Sigmoid colon (tissue), 7 donors: ENCODE measurements around the gene DEPDC7. TPM values are rescaled to one million over a fixed set of nuclear protein-coding genes. Genes with fewer than 3 reads are reported as not detected.
A peak's percentile ranks its signal among the peaks of the same experiment; 100 is the strongest.

Experiments used
- DNase-seq: peaks from one replicate; pipeline ENCODE4 v3.0.0-alpha.2; 2019
- H3K27ac ChIP-seq, 4 donors: fragments of 200-600 bp; sonication (generic); one replicate each; pipeline ENCODE4 v1.5.1; 2016 to 2019; ENCODE audit warnings: mild to moderate bottlenecking in 1 of 4
- H3K27me3 ChIP-seq, 3 donors: fragments of 200-600 bp; sonication (generic); one replicate each; pipeline ENCODE4 v1.5.1; 2019; ENCODE audit warnings: mild to moderate bottlenecking in 1 of 3
- H3K36me3 ChIP-seq, 4 donors: fragments of 200-600 bp; sonication (generic); one replicate each; pipeline ENCODE4 v1.5.1; 2016 to 2019
- H3K4me1 ChIP-seq, 4 donors: fragments of 200-600 bp; sonication (generic); one replicate each; pipeline ENCODE4 v1.5.1; 2017 to 2019
- H3K4me3 ChIP-seq, 4 donors: fragments of 200-600 bp; sonication (generic); one replicate each; pipeline ENCODE4 v1.5.1; 2017 to 2019; ENCODE audit warnings: mild to moderate bottlenecking in 2 of 4, moderate library complexity in 1 of 4
- H3K9me3 ChIP-seq, 4 donors: fragments of 200-600 bp in 3 of 4; sonication (generic) in 3 of 4; one replicate each; pipeline versions ENCODE4 v1.5.1 to v1.6.1; 2013 to 2019
- EP300 ChIP-seq, 4 donors: sonication (generic); formaldehyde crosslinking; IDR thresholded peaks; one replicate each; pipeline ENCODE4 v1.6.1; 2017; ENCODE audit warnings: antibody characterized with exemption in 4 of 4
- POLR2A ChIP-seq, 2 donors: fragments of 450-650 bp; IDR thresholded peaks; one replicate each; pipeline ENCODE4 v1.6.1; 2016; ENCODE audit warnings: antibody characterized with exemption in 2 of 2, mild to moderate bottlenecking in 2 of 2, moderate library complexity in 2 of 2
- POLR2AphosphoS5 ChIP-seq, 4 donors: sonication (generic); formaldehyde crosslinking; IDR thresholded peaks; one replicate each; pipeline ENCODE4 v1.6.1; 2017; ENCODE audit warnings: antibody characterized with exemption in 4 of 4
- WGBS, 2 donors: extraction: QIAGEN DNeasy Blood & Tissue Kit; methylation state at CpG; one replicate each; pipeline ENCODE4 v1.1.7; 2013; 5-methylcytosine and 5-hydroxymethylcytosine counted together
- intact Hi-C: fragments of 100-400 bp; cut with DNase I; formaldehyde crosslinking; loops from one replicate; pipeline ENCODE4 v1.15.1; 2023
- polyA plus RNA-seq, 3 donors: library from polyadenylated mRNA; stranded (reverse); fragments of 200-250 nt; gene quantifications; one replicate each; pipeline ENCODE4 v1.2.3, GENCODE V29; 2013
- total RNA-seq, 4 donors: library from RNA; depleted of rRNA; stranded (reverse); fragments of >200 nt; gene quantifications; one replicate each; pipeline ENCODE4 v1.1.0, GENCODE V29; 2016
- TF ChIP-seq, protein P1 (sequence below), 4 experiments: fragments of 450-650 bp in 3 of 4; fragments of 200-600 bp in 1 of 4; IDR thresholded peaks; one replicate each; pipeline ENCODE4 v1.5.1; 2016 to 2019; ENCODE audit warnings: antibody characterized with exemption in 4 of 4, mild to moderate bottlenecking in 3 of 4, moderate library complexity in 2 of 4
- donor health status: healthy with polysubstance abuse.
- donor health status: Bipolar disorder and iron deficiency.
- donor health status: healthy.

Gene DEPDC7
- total and polyA plus RNA-seq, 7 donors: 2.0 to 7.5 (median 3.8) TPM

DNA sequence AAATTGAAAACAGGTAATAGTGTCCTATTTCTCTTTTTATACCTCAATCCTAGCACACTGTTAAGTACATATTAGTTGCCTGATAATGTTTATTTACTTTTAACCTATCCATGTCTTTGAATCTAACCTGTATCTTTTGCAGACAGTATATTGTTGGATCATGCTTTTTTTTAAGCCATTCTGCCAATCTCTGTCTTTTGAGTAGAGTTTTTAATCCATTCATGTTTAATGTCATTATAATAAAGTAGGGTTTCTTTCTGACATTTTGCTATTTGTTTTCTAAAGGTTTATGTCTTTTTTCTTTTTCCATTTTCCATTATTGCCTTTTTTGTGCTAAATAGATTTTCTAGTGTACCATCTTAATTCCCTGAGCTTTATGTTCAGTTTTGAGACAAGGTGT lies 23.8 kb upstream of the DEPDC7 start:
- no peaks in the 10 kb centered on the region for H3K36me3 ChIP-seq
- no peaks in the 10 kb centered on the region for H3K27me3 ChIP-seq
- no peak for TF ChIP-seq EP300 (IDR thresholded peaks at IDR 0.05)
- no peak for TF ChIP-seq POLR2A (IDR thresholded peaks at IDR 0.05)
- TF ChIP-seq POLR2AphosphoS5 (IDR thresholded peaks at IDR 0.05): no peak
- TF ChIP-seq, protein P1, sequence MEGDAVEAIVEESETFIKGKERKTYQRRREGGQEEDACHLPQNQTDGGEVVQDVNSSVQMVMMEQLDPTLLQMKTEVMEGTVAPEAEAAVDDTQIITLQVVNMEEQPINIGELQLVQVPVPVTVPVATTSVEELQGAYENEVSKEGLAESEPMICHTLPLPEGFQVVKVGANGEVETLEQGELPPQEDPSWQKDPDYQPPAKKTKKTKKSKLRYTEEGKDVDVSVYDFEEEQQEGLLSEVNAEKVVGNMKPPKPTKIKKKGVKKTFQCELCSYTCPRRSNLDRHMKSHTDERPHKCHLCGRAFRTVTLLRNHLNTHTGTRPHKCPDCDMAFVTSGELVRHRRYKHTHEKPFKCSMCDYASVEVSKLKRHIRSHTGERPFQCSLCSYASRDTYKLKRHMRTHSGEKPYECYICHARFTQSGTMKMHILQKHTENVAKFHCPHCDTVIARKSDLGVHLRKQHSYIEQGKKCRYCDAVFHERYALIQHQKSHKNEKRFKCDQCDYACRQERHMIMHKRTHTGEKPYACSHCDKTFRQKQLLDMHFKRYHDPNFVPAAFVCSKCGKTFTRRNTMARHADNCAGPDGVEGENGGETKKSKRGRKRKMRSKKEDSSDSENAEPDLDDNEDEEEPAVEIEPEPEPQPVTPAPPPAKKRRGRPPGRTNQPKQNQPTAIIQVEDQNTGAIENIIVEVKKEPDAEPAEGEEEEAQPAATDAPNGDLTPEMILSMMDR (IDR thresholded peaks at IDR 0.05): no peak
- no peaks in the 10 kb centered on the region for H3K4me1 ChIP-seq
- no peak for DNase-seq
- intact Hi-C loops: no loop called here
- peaks cover 0 to 8% (median 1%) of the 10 kb centered on the region in 4 donors for H3K9me3 ChIP-seq
- no peak overlapping the region for H3K27ac ChIP-seq
- no peak overlapping the region for H3K4me3 ChIP-seq

DNA sequence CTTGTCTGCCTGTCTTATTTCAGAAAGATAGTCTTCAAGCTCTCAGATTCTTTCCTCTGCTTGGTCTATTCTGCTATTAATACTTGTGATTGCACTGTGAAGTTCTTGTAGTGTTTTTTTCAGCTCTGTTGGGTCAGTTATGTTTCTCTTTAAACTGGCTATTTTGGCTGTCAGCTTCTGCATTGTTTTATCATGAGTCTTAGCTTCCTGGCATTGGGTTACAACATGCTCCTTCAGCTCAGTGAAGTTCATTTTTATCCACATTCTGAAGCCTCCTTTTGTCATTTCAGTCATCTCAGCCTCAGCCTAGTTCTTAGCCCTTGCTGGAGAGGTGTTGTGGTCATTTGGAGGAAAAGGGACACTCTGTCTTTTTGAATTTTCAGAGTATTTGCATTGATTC lies 15.5 kb upstream of the DEPDC7 start:
- TF ChIP-seq POLR2A (IDR thresholded peaks at IDR 0.05) (no peak), EP300 (IDR thresholded peaks at IDR 0.05) (no peak), POLR2AphosphoS5 (IDR thresholded peaks at IDR 0.05) (no peak)
- TF ChIP-seq, protein P1 (IDR thresholded peaks at IDR 0.05): no peak
- no peaks in the 10 kb centered on the region for H3K9me3 ChIP-seq
- DNase-seq: no peak
- intact Hi-C loops: no loop called here
- H3K27ac ChIP-seq: peak overlapping the region in 3 of 4 donors; percentile 16 to 48 (median 39)
- no peaks in the 10 kb centered on the region for H3K27me3 ChIP-seq
- no peak overlapping the region for H3K4me3 ChIP-seq
- H3K36me3 ChIP-seq: no peaks in the 10 kb centered on the region
- peaks cover 0 to 17% (median 11%) of the 10 kb centered on the region in 4 donors for H3K4me1 ChIP-seq

DNA sequence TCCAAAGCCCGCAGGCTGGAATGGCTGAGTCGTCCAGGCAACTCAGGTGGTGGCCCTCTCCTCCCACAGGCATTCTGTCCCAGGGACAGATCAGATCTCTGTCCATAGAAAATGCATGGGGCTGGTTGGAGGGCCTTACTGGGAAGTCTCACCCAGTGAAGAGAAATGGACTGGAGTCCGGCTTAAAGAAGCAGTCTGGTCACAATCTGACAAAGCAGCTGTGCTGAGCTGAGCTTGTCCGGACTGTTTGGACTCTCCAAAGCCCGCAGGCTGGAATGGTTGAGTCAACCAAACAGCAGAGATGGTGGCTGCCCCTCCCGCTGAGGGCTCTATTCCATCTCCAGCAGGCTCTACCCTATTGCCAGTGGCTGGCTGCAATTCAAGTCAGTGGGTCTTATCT lies 14.4 kb upstream of the DEPDC7 start:
- H3K27me3 ChIP-seq: no peaks in the 10 kb centered on the region
- 79 to 86% methylated on average over 6 of the region's 6 CpGs for WGBS, 2 donors
- no peaks in the 10 kb centered on the region for H3K36me3 ChIP-seq
- no peak for DNase-seq
- intact Hi-C loops: no loop called here
- H3K27ac ChIP-seq: no peak overlapping the region
- TF ChIP-seq, protein P1 (IDR thresholded peaks at IDR 0.05): no peak
- no peak for TF ChIP-seq POLR2AphosphoS5 (IDR thresholded peaks at IDR 0.05)
- no peak for TF ChIP-seq POLR2A (IDR thresholded peaks at IDR 0.05)
- no peak for TF ChIP-seq EP300 (IDR thresholded peaks at IDR 0.05)
- peaks cover 0 to 17% (median 11%) of the 10 kb centered on the region in 4 donors for H3K4me1 ChIP-seq
- no peak overlapping the region for H3K4me3 ChIP-seq
- no peaks in the 10 kb centered on the region for H3K9me3 ChIP-seq

DNA sequence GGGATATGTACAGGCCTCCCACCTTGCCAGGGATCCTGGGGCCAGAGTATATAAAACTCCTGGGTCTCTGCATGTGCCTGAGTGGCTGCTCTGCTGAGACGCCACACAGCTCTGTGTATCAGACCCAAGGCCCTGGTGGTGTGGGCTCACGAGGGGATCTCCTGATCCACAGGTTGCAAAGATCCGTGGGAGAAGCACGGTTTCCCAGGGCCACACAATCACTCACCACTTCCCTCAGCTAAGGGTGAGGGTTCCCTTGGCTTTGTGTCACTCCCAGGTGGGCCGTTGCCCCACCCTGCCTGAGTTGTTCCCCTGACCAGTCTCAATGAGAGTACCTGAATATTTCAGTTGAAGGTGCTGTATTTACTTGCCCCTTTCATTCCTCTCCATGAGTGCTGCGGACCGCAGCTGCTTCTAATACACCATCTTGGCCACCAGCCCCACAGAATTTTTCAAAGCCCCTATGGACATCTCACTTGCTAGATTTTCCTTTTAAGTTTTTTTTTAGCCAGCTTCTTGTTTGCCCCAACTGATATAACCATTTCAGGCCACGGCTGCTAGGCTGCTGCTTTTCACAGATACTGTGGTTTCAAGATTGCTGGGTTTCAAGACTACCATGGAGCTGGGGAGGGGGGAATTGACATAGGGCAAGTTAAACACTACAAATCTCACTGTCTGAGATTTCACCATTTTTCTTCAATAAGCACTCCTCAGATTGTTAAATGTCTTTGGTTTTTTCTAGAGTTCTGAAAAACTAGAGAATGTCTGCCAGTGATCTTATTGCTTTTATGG lies 13.7 kb upstream of the DEPDC7 start:
- no peaks in the 10 kb centered on the region for H3K27me3 ChIP-seq
- H3K36me3 ChIP-seq: no peaks in the 10 kb centered on the region
- TF ChIP-seq POLR2AphosphoS5 (IDR thresholded peaks at IDR 0.05): no peak
- TF ChIP-seq POLR2A (IDR thresholded peaks at IDR 0.05): no peak
- no peak for TF ChIP-seq EP300 (IDR thresholded peaks at IDR 0.05)
- TF ChIP-seq, protein P1 (IDR thresholded peaks at IDR 0.05): no peak
- H3K4me1 ChIP-seq: peaks cover 0 to 17% (median 11%) of the 10 kb centered on the region in 4 donors
- DNase-seq: no peak
- 88 to 92% methylated on average over 8 of the region's 8 CpGs for WGBS, 2 donors
- H3K4me3 ChIP-seq: no peak overlapping the region
- H3K9me3 ChIP-seq: no peaks in the 10 kb centered on the region
- no peak overlapping the region for H3K27ac ChIP-seq
- intact Hi-C loops: no loop called here
